GM12891 (cell line): ENCODE measurements around the gene NUB1. TPM values are rescaled to one million over a fixed set of nuclear protein-coding genes. Genes with fewer than 3 reads are reported as not detected.
"Not testable (repeated sequence)": the region's sequence is repeated elsewhere in the genome, so short reads cannot be mapped to it uniquely, and the experiment has no call there.

Experiments used
- DNase-seq: peaks from one replicate; pipeline ENCODE4 v3.0.0; 2011; ENCODE audit warnings: low spot score; ENCODE audit not compliant: insufficient read length
- FAIRE-seq: peaks from 2 replicates; lab custom pipeline; 2011; peaks lifted over from hg19 to GRCh38; lab: Jason Lieb, UNC
- PAX5 ChIP-seq: IDR thresholded peaks from 2 replicates; pipeline ENCODE4 v1.6.1; 2011; ENCODE audit warnings: low read length, moderate library complexity, mild to moderate bottlenecking; ENCODE audit not compliant: insufficient read depth, severe bottlenecking
- POLR2A ChIP-seq: IDR thresholded peaks from 2 replicates; pipeline ENCODE4 v1.6.1; 2011; ENCODE audit warnings: low read depth, low read length, control low read depth
- POLR2AphosphoS5 ChIP-seq: IDR thresholded peaks from 2 replicates; pipeline ENCODE4 v1.6.1; 2011; ENCODE audit warnings: low read depth, low read length, control low read depth
- POU2F2 ChIP-seq: IDR thresholded peaks from 2 replicates; pipeline ENCODE4 v1.6.1; 2011; ENCODE audit warnings: low read depth, mild to moderate bottlenecking, control low read depth, low read length, moderate library complexity
- SPI1 ChIP-seq: IDR thresholded peaks from 2 replicates; pipeline ENCODE4 v1.6.1; 2011; ENCODE audit warnings: low read depth, low read length, control low read depth
- TAF1 ChIP-seq: IDR thresholded peaks from 2 replicates; pipeline ENCODE4 v1.6.1; 2011; ENCODE audit warnings: low read depth, low read length, control low read depth
- polyA plus RNA-seq: library from polyadenylated mRNA; unstranded; fragments of >200 nt; gene quantifications from one replicate; pipeline ENCODE4 v1.2.1, GENCODE V29; 2012; ENCODE audit warnings: low read depth, missing spikeins, inconsistent platforms; ENCODE audit not compliant: missing spikeins

NUB1 gene
- 40.5 TPM for polyA plus RNA-seq

DNA sequence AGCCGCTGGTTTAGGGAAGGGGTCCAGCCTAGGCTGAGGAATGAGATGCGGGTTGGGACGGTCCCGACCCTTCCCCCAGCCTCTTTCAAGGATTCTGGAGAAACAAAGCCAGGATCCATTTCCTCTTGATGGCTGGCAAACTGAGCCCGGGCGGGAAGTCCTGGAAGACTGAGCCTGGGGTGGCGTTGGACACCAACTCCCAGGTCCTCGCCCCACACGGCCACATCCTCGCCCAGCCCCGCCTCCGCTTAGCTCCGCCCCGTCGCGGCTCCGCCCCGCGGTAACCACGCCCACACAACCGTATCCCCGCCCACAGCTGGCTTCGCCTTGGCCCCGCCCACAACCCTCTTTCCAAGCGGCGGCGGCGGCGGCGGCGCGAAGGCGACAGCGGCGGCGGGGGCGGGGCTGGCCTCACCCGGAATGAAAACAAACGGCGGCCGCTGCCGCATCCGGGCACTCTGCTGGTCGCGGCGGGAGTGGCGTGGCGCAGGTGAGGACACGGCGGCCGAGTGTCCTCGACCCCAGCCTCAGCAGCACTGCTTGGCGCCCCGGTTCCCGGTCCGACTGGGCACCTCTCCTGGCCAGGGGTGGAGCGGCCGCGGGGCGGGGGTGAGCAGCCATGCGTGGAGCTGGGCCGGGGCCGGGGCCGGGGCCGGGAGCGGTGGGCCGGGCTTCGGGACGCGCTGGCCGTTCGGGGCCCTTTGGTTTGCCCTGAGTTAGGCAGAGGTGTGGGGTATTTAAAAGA, at the start of gene NUB1:
Gene NUB1, plus strand, starts transcription at position 456 of the 745 bp plus-strand sequence. CDS start 3,538 bp downstream, outside the sequence.
- no peak for TF ChIP-seq TAF1
- TF ChIP-seq PAX5: peak; percentile 76
- TF ChIP-seq POLR2A: 0 out of 2 replicates have a peak, but pooled peaks have one; percentile 32
- TF ChIP-seq SPI1: no peak
- TF ChIP-seq POU2F2: no peak
- DNase-seq (peak; percentile 63), FAIRE-seq (peak; percentile 97)

DNA sequence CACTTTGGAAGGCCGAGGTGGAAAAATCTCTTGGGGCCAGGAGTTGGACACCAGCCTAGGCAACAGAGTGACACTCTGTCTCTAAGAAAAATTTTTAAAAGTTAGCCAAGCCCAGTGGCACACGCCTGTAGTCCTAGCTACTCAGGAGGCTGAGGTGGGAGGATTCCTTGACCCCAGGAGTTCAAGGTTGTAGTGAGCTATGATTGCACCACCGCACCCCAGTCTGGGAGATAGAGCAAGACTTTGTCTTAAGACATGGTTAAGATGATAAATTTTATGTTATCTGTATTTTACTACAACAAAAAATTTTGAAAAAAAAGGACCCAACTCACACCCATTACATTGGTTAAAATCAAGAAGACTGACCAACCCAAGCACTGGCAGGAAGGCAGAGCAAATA, 48.8 kb upstream of the NUB1 start:
- TF ChIP-seq TAF1 (no peak), PAX5 (no peak), SPI1 (no peak), POU2F2 (no peak), POLR2AphosphoS5 (no peak), POLR2A (no peak)
- no peak for FAIRE-seq
- DNase-seq: no peak

GRCh38 chr7:151296202-151296992, 45.2 kb upstream of the NUB1 start:
- no peak for FAIRE-seq
- TF ChIP-seq POLR2A (no peak), SPI1 (no peak), PAX5 (no peak), TAF1 (no peak), POU2F2 (no peak), POLR2AphosphoS5 (no peak)

GRCh38 chr7:151298765-151299164, 42.8 kb upstream of the NUB1 start:
- no peak for DNase-seq
- no peak for FAIRE-seq
- TF ChIP-seq TAF1 (no peak), POLR2AphosphoS5 (no peak), POU2F2 (no peak), SPI1 (peak; percentile 54; the same call in 1 of the 2 replicates), PAX5 (no peak), POLR2A (no peak)

More at GRCh38 chr7:151296202-151296992, 45.2 kb upstream of the NUB1 start:
- DNase-seq: no peak

GRCh38 chr7:151299530-151299929, 42.1 kb upstream of the NUB1 start:
- FAIRE-seq (peak; percentile 55), DNase-seq (no peak)

DNA sequence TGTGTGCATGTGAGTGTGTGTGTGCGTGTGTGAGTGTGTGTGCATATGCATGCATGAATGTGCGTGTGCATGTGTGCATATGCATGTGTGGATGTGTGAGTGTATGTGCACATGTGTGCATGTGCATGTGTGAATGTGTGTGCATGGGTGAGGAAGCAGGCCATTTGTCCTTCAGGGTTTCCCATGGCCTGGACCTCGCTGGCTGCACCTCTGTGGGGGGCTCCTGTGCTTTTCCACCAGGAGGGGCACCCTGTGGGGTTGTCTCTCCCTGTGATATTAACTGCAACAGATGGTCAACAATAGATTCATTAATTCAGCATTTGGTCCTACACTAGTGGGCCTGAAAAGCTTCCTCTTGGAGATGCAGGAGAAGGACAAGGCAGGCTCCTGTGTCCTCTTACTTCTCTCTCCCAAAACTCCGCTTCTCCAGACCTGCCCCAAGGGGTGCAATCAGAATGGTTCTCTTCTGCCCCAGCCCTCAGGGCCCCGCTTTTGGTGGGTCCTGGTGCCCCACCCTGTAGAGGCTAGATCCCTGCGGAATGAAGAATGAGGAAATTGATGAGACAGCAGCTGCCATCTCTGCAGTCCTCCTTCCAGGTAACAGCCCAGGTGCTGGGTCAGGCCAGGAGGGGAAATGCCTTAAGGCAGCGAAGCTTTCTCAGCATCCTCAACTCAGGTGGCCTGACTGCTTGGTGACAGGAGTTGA, 41.5 kb upstream of the NUB1 start:
- TF ChIP-seq TAF1: no peak
- TF ChIP-seq POU2F2: no peak
- no peak for TF ChIP-seq PAX5
- TF ChIP-seq SPI1: no peak
- no peak for FAIRE-seq
- DNase-seq: no peak

More at GRCh38 chr7:151299530-151299929, 42.1 kb upstream of the NUB1 start:
- TF ChIP-seq PAX5 (no peak), SPI1 (no peak), POLR2AphosphoS5 (no peak), POU2F2 (no peak), TAF1 (no peak), POLR2A (no peak)

GRCh38 chr7:151301471-151302462, 39.8 kb upstream of the NUB1 start:
- no peak for TF ChIP-seq PAX5
- TF ChIP-seq POLR2A: no peak
- TF ChIP-seq SPI1: no peak
- TF ChIP-seq POLR2AphosphoS5: no peak
- no peak for TF ChIP-seq POU2F2
- TF ChIP-seq TAF1: no peak
- FAIRE-seq (no peak), DNase-seq (no peak)

GRCh38 chr7:151304251-151304650, 37.4 kb upstream of the NUB1 start:
- not testable (repeated sequence) for FAIRE-seq

More at GRCh38 chr7:151304251-151304650, 37.4 kb upstream of the NUB1 start:
- not testable (repeated sequence) for DNase-seq
